Kidney epithelial cell (primary cell): ENCODE data around the gene PACS2. TPM values are rescaled to one million over a fixed set of nuclear protein-coding genes. Genes with fewer than 3 reads are reported as not detected.

ENCODE experiments used
- DNase-seq: peaks from one replicate; pipeline ENCODE4 v3.0.0-alpha.2; 2010; ENCODE audit warnings: low read depth
- H3K27me3 ChIP-seq: 2 replicates; pipeline ENCODE4 v1.6.0; 2011; ENCODE audit warnings: low read length; ENCODE audit not compliant: control insufficient read depth, insufficient read depth
- H3K36me3 ChIP-seq: 2 replicates; pipeline ENCODE4 v1.5.1; 2011; ENCODE audit warnings: low read length; ENCODE audit not compliant: control insufficient read depth, insufficient read depth
- H3K4me3 ChIP-seq: 2 replicates; pipeline ENCODE4 v1.5.1; 2011; ENCODE audit warnings: low read depth, mild to moderate bottlenecking, control low read depth, low read length
- CTCF ChIP-seq: IDR thresholded peaks from 2 replicates; pipeline ENCODE4 v1.5.1; 2011; ENCODE audit warnings: mild to moderate bottlenecking, moderate library complexity, low read length, control low read depth, inconsistent platforms; ENCODE audit not compliant: insufficient read depth, poor library complexity, severe bottlenecking
- total RNA-seq: library from RNA; depleted of rRNA; stranded (reverse); fragments of >200 nt; gene quantifications from 2 replicates; pipeline ENCODE4 v1.2.3, GENCODE V29; 2015

PACS2 gene
- total RNA-seq, 1 donor from 2014 or later, result 105 TPM

- Histone ChIP-seq H3K36me3 (no peaks in the 10 kb centered on the region), H3K27me3 (no peaks in the 10 kb centered on the region), H3K4me3 (no peak overlapping the region)
- no peak for TF ChIP-seq CTCF
- DNase-seq, result no peak
Observed at GRCh38 chr14:105423488-105424195, 109.1 kb downstream of the PACS2 start.

GRCh38 chr14:105424861-105425260 is 110.3 kb downstream of the PACS2 start:
- DNase-seq, result no peak
- Histone ChIP-seq H3K36me3 (no peaks in the 10 kb centered on the region), H3K27me3 (no peaks in the 10 kb centered on the region), H3K4me3 (no peak overlapping the region)
- TF ChIP-seq CTCF, result no peak

- Histone ChIP-seq H3K4me3 (no peak overlapping the region), H3K36me3 (no peaks in the 10 kb centered on the region), H3K27me3 (no peaks in the 10 kb centered on the region)
- TF ChIP-seq CTCF, result no peak
- no peak for DNase-seq
Observed at GRCh38 chr14:105425823-105426247, 111.3 kb downstream of the PACS2 start.

GRCh38 chr14:105426416-105427130 is 112.0 kb downstream of the PACS2 start:
- Histone ChIP-seq H3K4me3 (no peak overlapping the region), H3K27me3 (no peaks in the 10 kb centered on the region), H3K36me3 (no peaks in the 10 kb centered on the region)
- DNase-seq, result no peak
- TF ChIP-seq CTCF, result no peak

GRCh38 chr14:105427412-105427811 is 112.9 kb downstream of the PACS2 start:
- DNase-seq, result no peak
- no peaks in the 10 kb centered on the region for H3K27me3 ChIP-seq
- H3K36me3 ChIP-seq, result no peaks in the 10 kb centered on the region
- TF ChIP-seq CTCF, result no peak
- H3K4me3 ChIP-seq, result no peak overlapping the region
